GM18909 (cell line): ENCODE measurements around the gene GARIN3.

ENCODE experiments used
- ATAC-seq: cut with Tn5 transposase; IDR thresholded peaks from one replicate; pipeline ENCODE4 v1.9.1; 2021; ENCODE audit warnings: mild to moderate bottlenecking; ENCODE audit not compliant: unreplicated experiment, poor library complexity

Gene GARIN3

DNA sequence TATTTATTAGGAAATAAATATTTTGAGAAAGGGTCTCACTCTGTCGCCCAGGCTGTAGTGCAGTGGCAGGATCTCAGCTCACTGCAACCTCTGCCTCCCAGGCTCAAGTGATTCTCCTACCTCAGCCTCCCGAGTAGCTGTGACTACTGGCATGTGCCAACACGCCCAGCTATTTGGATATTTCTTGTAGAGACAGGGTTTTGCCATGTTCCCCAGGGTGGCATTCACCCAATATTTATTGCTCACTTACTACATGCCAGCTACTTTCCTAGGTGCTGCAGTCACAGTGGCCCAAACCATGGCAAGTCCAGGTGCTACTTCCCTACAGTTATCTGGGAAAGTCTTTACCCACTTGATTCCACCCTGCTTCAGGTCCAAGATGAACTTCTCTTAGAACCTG, 15.1 kb downstream of the GARIN3 start:
- ATAC-seq, result no peak

DNA sequence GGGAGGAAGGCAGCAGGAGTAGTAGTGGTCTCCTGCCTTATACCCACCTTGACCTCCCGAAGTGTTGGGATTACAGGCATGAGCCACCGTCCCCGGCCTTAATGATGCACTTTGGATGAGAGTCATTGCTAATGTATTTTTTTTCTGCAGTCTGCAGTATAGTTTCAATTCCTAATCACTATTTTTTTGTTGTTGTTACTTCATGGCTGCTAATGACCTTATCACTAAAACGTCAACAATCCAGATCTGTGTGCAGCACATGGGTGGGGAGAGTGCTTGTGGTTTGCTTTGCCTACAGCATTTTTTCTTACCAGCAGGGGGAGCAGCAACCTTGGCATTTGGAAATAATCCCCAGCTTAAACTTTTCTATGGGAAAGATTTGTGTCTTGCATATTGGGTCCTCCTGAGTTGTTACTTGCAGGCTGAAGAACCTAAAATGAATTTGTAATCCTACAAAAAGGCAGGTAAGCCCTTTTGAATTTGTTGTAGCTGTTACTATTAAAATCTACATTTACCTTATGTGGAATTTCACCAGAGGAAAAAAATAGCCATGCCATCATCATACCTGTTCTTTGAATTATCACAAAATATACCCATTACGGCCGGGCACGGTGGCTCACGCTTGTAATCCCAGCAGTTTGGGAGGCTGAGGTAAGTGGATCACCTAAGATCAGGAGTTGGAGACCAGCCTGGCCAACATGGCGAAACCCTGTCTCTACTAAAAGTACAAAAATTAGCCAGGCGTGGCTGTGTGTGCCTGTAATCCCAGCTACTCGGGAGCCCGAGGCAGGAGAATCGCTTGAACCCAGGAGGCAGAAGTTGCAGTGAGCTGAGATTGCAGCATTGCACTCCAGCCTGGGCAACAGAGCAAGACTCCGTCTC, 17.1 kb downstream of the GARIN3 start:
- peak; percentile 69 for ATAC-seq

DNA sequence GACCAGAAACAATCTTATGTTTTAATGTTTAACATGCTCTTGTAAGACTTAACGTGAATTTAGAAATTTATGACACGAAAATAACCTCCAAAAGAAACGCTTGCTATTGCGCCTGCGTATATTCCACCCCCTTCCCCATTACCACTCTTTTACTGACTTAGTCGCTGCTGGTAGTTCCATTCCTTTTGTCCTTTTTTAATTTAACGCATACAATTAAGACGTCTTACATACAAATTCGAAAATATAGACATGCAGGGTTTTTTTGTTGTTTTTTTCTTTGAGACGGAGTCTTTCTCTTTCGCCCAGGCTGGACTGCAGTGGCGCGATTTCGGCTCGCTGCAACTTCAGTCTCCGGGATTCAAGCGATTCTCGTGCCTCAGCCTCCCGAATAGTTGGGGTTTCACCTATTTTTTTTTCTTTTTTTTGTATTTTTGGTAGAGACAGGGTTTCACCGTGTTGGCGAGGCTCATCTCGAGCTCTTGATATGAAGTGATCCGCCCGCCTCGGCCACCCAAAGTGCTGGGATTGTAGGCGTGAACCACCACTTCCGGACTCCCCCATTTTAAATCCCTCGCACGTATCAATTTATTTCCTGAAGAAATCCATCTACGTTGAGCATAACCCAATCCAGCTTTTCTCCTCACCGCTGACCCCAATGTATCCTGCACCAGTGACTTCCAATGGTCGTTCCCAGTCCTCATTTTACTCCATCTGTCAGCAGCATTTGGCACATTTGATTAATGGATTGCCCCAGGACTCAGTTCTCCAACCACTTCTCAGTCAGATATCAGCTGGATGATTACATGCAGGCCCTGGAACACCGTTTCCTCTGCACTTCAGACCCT, 22.7 kb downstream of the GARIN3 start:
- peak; percentile 44 for ATAC-seq

DNA sequence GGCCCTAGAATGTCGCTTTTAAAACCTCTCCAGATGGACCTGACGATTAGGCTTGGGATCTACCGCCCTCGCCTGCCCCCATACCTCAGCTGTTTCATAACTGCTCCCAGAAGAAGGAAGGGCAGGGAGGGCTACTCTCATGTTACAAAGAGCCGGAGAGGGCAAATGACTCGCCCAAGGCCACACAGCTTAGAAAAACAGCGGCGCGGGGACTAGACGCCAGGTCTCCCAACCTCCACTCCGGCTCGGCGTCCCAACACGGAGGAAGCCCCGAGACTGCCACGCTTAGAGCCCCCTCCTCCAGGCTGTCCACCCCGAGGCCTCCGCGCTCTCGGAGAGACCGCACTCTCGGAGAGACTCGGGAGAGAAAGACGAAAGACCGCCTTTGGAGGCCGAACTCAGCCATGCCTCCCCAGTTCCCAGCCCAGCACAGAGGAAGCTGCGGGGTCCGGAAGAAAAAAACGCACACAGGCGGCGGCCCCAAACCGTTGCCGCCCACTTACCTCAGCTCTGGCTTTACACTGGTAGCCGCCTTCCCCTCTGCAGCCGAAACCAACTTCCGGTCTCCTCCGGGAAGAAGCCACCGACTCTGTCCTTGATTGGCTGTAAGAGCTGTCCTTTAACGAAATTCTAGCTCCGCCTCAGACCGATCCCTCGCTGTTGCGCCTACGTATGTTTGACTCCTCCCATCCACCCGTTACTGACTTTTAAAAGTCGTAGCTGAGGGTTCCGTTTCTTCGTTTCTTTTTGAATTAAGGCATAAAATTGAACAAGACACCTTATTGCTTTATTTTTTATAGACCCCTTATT, 23.5 kb downstream of the GARIN3 start, which contains the start of gene MED7:
MED7 (minus strand) TSS at position 549 of the 810 bp plus-strand sequence. CDS start 3,434 bp downstream, outside the sequence.
- ATAC-seq, result peak; percentile 100

DNA sequence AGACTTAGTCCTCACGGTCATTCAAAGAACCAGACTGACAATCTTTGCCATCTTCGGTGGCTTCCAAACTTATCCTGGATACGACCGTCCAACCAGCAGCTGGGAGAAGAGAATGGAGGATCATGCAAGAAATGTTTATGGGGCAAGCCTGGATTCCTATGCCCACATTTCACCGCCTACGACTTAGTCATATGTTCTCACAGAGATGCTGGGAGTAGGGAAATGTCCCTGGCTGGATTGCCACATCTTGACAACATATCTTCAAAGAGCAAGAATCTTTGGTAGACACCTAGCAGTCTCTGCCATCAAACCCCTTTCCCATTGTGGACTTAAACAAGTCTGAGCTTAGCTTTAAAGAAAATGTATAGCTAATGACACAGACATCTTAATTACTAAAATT, 28.4 kb downstream of the GARIN3 start:
- no peak for ATAC-seq

DNA sequence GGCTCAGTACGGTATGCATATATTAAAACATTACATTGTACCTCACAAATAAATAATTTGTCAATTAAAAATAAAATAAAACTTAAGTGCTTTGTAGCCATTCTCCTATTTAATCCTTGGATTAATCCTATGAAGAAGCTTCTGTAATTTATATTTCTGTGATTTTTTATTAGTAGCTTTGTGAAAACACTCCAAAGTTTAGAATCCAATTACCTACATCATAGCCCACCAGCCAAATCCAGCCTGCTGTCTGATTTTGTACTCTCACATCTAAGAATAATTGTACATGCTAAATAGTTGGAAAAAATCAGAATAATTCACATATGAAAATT, 33.8 kb downstream of the GARIN3 start:
- no peak for ATAC-seq

DNA sequence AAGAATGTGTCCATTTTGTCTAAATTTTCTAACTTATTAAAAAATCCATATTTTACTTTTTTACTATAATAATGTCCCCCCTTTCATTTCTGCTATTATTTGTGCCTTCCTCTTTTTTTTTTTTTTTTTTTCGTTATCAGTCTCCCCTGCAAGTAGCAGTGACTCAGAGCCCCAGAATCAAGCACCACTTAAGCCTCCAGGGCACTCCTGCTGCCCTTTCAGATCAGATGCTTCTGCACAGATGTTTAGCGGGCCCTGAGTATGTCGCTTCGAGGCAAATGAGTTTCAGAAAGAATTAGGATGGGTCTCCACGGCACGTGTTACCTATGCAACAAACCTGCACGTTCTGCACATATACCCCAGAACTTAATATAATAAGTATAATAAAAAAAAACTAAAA, 35.1 kb downstream of the GARIN3 start:
- ATAC-seq, result no peak

DNA sequence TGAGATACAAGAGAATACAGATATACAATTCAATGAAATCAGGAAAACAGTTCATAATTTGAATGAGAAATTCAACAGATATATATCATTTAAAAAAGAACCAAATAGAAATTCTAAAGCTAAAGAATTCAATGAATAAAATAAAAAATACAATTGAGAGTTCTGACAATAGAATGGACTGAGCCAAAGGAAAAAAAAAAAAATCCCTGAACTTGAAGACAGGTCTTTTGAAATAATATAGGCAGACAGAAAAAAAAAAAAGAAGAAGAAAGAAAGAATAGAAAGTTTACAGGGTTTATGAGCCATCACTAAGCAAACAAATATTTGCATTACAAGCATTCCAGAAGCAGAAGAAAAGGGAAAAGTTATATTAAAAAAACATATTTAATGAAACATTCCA, 44.4 kb downstream of the GARIN3 start:
- no peak for ATAC-seq

DNA sequence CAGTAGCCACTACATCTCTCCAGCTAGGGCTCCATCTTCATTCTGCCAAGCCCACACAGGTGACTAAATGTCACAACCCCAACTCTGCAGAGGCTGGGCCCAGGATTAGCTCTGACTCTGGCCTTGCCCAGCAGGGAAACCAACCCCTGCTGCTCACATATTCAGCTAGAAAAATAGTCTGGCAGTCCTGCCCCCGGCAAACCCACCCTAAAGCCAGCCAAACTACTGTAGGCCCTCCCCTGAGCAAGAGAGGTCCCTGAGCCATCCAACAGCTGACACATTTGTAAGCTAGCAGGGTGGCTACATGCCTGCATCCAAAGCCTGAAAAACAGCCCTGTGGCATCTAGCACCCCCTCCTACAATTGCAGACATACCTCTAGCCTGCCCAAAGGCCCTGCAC, 46.0 kb downstream of the GARIN3 start:
- no peak for ATAC-seq

DNA sequence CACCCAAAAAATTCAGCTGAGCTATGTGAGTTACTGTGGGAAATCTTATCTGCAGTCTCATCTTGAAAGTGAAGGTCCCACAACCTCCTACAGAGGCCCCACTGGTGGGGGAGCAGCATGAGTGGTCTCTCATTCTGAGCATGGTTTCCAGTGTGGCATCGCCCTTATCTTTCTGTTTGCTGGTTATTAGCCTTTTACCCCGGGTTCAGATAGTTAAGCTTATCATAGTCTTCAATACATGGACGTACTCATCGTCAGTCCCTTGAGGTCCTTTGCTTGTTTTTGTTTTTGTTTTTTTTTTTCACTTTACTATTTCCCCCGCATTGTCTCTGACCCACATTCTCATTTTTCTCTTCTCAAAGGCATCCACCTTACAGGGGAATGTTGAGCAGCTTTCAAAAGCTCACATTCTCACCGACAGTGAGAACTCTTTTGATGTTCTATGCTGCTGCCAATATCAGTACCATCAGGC, 49.5 kb downstream of the GARIN3 start:
- peak; percentile 72 for ATAC-seq

DNA sequence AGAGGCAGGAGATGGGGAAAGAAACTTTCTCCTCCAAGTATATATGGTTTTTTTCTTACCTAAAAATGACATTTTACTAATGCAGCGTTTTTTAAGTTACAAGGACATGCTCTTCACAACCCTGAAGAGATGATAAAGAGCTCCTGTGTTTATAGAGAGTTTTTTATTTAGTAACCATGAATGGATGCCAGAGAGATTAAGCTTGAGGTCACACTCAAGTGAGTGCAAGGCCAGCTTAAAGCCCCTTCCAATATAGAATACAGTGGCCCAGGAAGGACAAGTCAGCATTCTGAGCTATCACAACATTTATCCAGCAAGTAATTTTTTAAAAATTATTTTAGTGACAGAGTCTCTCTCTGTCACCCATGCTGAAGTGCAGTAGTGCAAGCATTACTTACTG, 50.6 kb downstream of the GARIN3 start:
- no peak for ATAC-seq

DNA sequence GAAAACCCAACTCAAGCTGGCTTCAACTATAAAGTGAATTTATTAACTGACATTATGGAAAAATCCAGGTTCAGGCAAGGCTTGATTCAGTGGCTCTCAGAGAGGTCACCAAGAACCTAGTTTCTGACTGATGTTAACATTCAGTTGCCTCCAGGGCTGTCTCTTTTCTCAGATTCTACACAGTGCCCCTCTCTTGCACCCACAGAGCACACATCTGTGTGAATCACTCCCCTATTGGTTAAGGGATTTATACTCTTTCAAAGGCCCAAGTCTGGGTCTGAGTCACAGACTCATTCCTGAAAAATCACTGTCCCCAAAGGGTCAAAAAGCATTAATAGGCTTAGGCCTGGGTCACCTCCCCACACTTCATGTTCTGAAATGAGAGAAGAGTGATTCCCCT, 51.1 kb downstream of the GARIN3 start:
- ATAC-seq, result no peak

DNA sequence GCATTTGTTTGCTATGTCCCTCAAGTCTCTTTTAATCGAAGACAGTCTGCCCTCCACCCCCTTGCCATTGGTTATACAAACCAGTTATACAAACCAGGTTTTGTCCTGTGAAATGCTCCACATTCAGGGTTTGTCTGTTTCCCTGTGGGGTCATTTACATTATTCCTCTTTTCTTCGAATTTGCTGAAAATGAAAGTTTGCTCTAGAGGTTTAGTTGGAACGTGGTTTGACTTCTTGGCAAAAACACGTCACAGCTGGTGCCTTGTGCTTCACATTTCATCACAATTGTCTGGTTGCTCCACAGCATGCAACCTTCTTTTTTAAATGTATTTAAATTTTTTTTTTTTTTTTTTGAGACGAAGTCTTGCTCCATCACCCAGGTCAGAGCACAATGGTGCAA, 53.1 kb downstream of the GARIN3 start:
- no peak for ATAC-seq
